WI38 (cell line): ENCODE measurements around the gene ATF3.
"Not testable (repeated sequence)": the region's sequence is repeated elsewhere in the genome, so short reads cannot be mapped to it uniquely, and the experiment has no call there.

Experiments used
- H3K4me3 ChIP-seq: 2 replicates; pipeline ENCODE4 v1.5.1; 2011; ENCODE audit warnings: low read depth, mild to moderate bottlenecking, control low read depth, low read length
- CTCF ChIP-seq: IDR thresholded peaks from 2 replicates; pipeline ENCODE4 v1.5.1; 2012; ENCODE audit warnings: low read depth, mild to moderate bottlenecking, control low read depth, low read length

The ATF3 gene

GRCh38 chr1:212649020-212649419 is 40.5 kb downstream of the ATF3 start:
- TF ChIP-seq CTCF, result no peak
- no peak overlapping the region for H3K4me3 ChIP-seq

GRCh38 chr1:212650228-212650627 is 41.7 kb downstream of the ATF3 start:
- no peak overlapping the region for H3K4me3 ChIP-seq
- no peak for TF ChIP-seq CTCF

DNA sequence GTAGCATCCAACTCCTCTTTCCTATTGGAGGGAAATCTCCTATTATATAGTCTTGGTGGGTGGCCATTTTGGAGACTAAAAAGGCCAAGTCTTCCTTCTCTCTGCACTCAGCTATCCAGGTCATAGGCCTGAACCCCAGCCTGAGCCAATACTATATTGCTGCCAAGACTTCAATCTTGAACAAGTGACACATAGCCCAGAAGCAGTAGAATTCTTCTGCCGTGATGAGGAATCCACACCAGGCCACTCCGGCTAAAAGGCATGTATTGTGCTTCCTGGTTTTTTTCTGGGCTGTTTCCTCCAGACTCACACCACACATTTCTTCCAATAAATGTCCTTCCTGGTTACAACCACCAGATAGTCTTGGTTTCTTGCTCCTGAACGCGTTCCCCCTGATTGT is 43.0 kb downstream of the ATF3 start:
- no peak for TF ChIP-seq CTCF

DNA sequence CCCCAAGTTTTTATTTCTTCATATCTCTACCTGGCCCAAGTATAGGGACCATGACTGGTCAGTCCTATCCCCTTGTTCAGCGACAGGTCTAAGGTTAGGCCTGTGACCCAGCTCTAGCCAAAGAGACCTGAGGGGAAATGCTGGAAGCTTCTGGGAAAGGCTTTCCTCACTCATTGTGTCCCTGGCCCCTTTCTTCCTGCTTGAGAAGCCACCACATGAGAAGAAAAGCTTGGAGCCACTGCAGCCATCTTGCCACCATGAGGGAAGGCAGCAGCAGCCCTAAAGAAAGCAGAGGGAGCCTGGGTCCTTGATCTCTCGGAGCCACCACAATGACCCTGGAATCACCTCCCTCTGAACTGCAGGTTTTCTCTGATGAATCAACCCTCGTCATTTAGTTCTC is 43.4 kb downstream of the ATF3 start:
- H3K4me3 ChIP-seq, result no peak overlapping the region
- no peak for TF ChIP-seq CTCF

More for the DNA sequence above, 43.0 kb downstream of the ATF3 start:
- H3K4me3 ChIP-seq, result no peak overlapping the region

DNA sequence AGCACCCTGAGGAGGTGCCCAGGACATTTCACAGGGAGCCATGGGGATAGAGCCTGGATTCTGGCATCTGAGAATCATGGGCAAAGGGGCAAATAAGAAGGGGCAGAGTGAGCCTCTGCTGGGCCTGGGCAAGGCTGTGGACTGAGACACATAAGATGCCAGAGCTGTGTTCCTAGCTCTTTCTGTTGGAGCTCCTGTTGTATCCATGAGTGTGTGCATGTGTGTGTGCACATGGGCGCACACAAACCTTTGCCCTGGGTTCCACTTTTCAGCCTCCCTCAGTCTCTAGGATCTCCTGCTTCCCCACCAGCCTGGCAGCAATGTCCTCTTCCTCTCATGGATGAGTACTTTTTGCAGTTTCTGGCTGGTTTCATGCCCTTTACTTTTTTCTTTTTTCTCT is 44.0 kb downstream of the ATF3 start:
- H3K4me3 ChIP-seq, result no peak overlapping the region
- TF ChIP-seq CTCF, result no peak

GRCh38 chr1:212655668-212656440 is 47.3 kb downstream of the ATF3 start:
- TF ChIP-seq CTCF, result no peak
- H3K4me3 ChIP-seq, result no peak overlapping the region

GRCh38 chr1:212656730-212657129 is 48.2 kb downstream of the ATF3 start:
- TF ChIP-seq CTCF, result no peak
- H3K4me3 ChIP-seq, result no peak overlapping the region

GRCh38 chr1:212658250-212658649 is 49.7 kb downstream of the ATF3 start:
- not testable (repeated sequence) for H3K4me3 ChIP-seq
